ENCODE results near the gene BCL2L12. TPM values are rescaled to one million over a fixed set of nuclear protein-coding genes. Genes with fewer than 3 reads are reported as not detected.

BCL2L12 gene
- total RNA-seq, 1 experiment from 2014 or later, result 145 TPM

- H3K79me1 ChIP-seq (ENCODE audit: insufficient read depth, low read depth, low read length, poor library complexity, severe bottlenecking), result no peaks in the 10 kb centered on the region
- H3K4ac ChIP-seq (ENCODE audit: low read depth, low read length), result no peak overlapping the region
- WGBS (ENCODE audit: extremely low coverage, insufficient read length, low lambda C conversion rate), result no CpG with 5 or more reads among the region's 58 CpGs
- no peak overlapping the region for H2BK120ac ChIP-seq (ENCODE audit: low read depth, low read length, poor library complexity, severe bottlenecking)
- no peak overlapping the region for H2BK15ac ChIP-seq (ENCODE audit: low read depth, low read length)
- H3K36me3 Mint-ChIP-seq (ENCODE audit: insufficient read depth in 1 of 3, low read depth in 3 of 3), result peaks cover 25 to 76% (median 68%) of the 10 kb centered on the region in 3 experiments
- no peak overlapping the region for H2AK5ac ChIP-seq (ENCODE audit: insufficient read length, low read length)
- H3K9ac ChIP-seq (ENCODE audit: extremely low read depth, insufficient read length, low read length), result no peak overlapping the region
- H3K9me3 ChIP-seq (ENCODE audit: control insufficient read depth, low read depth, low read length), result no peaks in the 10 kb centered on the region
- H3K27me3 Mint-ChIP-seq (ENCODE audit: low read depth), result no peaks in the 10 kb centered on the region
- H4K8ac ChIP-seq (replicated peaks; ENCODE audit: insufficient read length, low read depth, low read length), result no peak overlapping the region
- H3K4me2 ChIP-seq (ENCODE audit: insufficient read depth, insufficient read length, low read length), result no peak overlapping the region
- H3K27ac Mint-ChIP-seq, result peak overlapping the region in 1 of 3 experiments; percentile 44; a peak in 1 of 7 replicates
- TF ChIP-seq CTCF (conservative IDR thresholded peaks at IDR 0.05), result no peak
- no peaks in the 10 kb centered on the region for H4K20me1 ChIP-seq (ENCODE audit: control insufficient read depth, insufficient read depth, insufficient read length)
- no peak overlapping the region for H3K4me3 Mint-ChIP-seq
- no peak overlapping the region for H2BK5ac ChIP-seq (ENCODE audit: insufficient read length, low read length)
- H3K9me3 Mint-ChIP-seq, result no peaks in the 10 kb centered on the region; a peak in 1 of 5 replicates
- H3K4me1 Mint-ChIP-seq, result peaks cover 18 to 20% of the 10 kb centered on the region in 2 experiments
- DNase-seq, result no peak
- H3K79me2 ChIP-seq (ENCODE audit: insufficient read depth, low read length), result no peaks in the 10 kb centered on the region
- H3K14ac ChIP-seq (ENCODE audit: insufficient read depth, low read length), result no peak overlapping the region
- H3K56ac ChIP-seq (ENCODE audit: insufficient read length, low read depth, low read length), result no peak overlapping the region
- no peak overlapping the region for H2AFZ ChIP-seq (ENCODE audit: low read length)
- H4K5ac ChIP-seq (ENCODE audit: insufficient read length, low read depth, low read length), result no peak overlapping the region
- no peak overlapping the region for H3T11ph ChIP-seq (ENCODE audit: low read length)
- H4K91ac ChIP-seq (ENCODE audit: insufficient read length, low read depth, low read length), result no peak overlapping the region
- no peak overlapping the region for H3K23ac ChIP-seq (ENCODE audit: insufficient read length, low read depth, low read length)
- no peak overlapping the region for H3K18ac ChIP-seq (ENCODE audit: insufficient read length, low read depth, low read length)
- H3K23me2 ChIP-seq (ENCODE audit: insufficient read length, low read depth, low read length, poor library complexity, severe bottlenecking), result no peaks in the 10 kb centered on the region
- no peaks in the 10 kb centered on the region for H3K27me3 ChIP-seq (ENCODE audit: insufficient read depth, low read length)
- H3K4me1 ChIP-seq (ENCODE audit: insufficient read depth, low read length), result no peaks in the 10 kb centered on the region
- H2BK12ac ChIP-seq (ENCODE audit: insufficient read length, low read depth, low read length), result no peak overlapping the region
- H3K27ac ChIP-seq (ENCODE audit: insufficient read length, low read depth, low read length), result no peak overlapping the region
- no peak overlapping the region for H2BK20ac ChIP-seq (ENCODE audit: low read depth, low read length, poor library complexity, severe bottlenecking)
These were observed 12.9 kb upstream of the BCL2L12 start for GRCh38 chr19:49652551-49653465.
